ENCODE results near the gene RPS27. TPM values are rescaled to one million over a fixed set of nuclear protein-coding genes. Genes with fewer than 3 reads are reported as not detected.

RPS27 gene
- total and polyA plus RNA-seq, 2 donors (not counting 1 experiment from before 2014, with no cell fraction given): 4,812 to 15,978 TPM

- Mint-ChIP-seq H3K9me3 (ENCODE audit: insufficient read depth) (no peaks in the 10 kb centered on the region), H3K27ac (no peak overlapping the region), H3K4me1 (peaks cover 63% of the 10 kb centered on the region), H3K4me3 (no peak overlapping the region), H3K27me3 (no peaks in the 10 kb centered on the region)
- ChIA-PET CTCF (no interaction called here), POLR2A (interaction anchor here (1.1 kb wide), 1 partner anchor 11 kb away, joined by 3 read pairs; no protein-coding TSS in a partner anchor)
- Histone ChIP-seq H3K27me3 (replicated peaks in 1 of 4; ENCODE audit: control extremely low read depth in 1 of 4, control insufficient read depth in 3 of 4, insufficient read depth in 4 of 4, low read length in 3 of 4) (no peaks in the 10 kb centered on the region), H3K9me3 (ENCODE audit: control extremely low read depth in 1 of 3, control insufficient read depth in 2 of 3, insufficient read depth in 1 of 3, low read length in 2 of 3) (no peaks in the 10 kb centered on the region), H3K36me3 (replicated peaks in 1 of 2; ENCODE audit: control extremely low read depth in 1 of 2, control insufficient read depth in 1 of 2, extremely low read depth in 1 of 2, insufficient read depth in 2 of 2, low read length in 1 of 2) (peaks cover 2 to 53% of the 10 kb centered on the region in 2 experiments), H4K20me1 (ENCODE audit: control insufficient read depth, insufficient read depth, low read length, poor library complexity, severe bottlenecking) (peaks cover 81% of the 10 kb centered on the region), H3K4me3 (ENCODE audit: control extremely low read depth in 1 of 5, extremely low read depth in 1 of 5, insufficient read depth in 1 of 5, low read depth in 2 of 5, low read length in 4 of 5) (no peak overlapping the region), H3K79me2 (ENCODE audit: control insufficient read depth, insufficient read depth, low read length) (peaks cover 84% of the 10 kb centered on the region), H2AFZ (ENCODE audit: insufficient read depth, low read depth, low read length, poor library complexity, severe bottlenecking) (no peak overlapping the region), H3K27ac (ENCODE audit: low read length in 2 of 2) (no peak overlapping the region), H3K4me2 (replicated peaks; ENCODE audit: low read depth, low read length, poor library complexity, severe bottlenecking) (no peak overlapping the region), H3K9ac (ENCODE audit: low read length) (no peak overlapping the region), H3K4me1 (ENCODE audit: control insufficient read depth in 2 of 2, insufficient read depth in 2 of 2, low read length in 2 of 2) (peaks cover 36 to 39% of the 10 kb centered on the region in 2 donors)
- TF ChIP-seq EZH2 (IDR thresholded peaks at IDR 0.05; ENCODE audit: borderline replicate concordance, insufficient read depth, low read depth, low read length, poor library complexity, severe bottlenecking) (no peak), CTCF (IDR thresholded peaks at IDR 0.05) (no peak)
- DNase-seq (no peak), ATAC-seq (ENCODE audit: low read depth) (no peak)
- intact Hi-C loops (cut with micrococcal nuclease): loop anchor here (5.0 kb wide), 1 partner anchor 317 kb away; the partner anchor contains the start of gene HAX1
- WGBS (ENCODE audit: insufficient coverage): 96% methylated on average over 8 of the region's 10 CpGs
These were observed 35.7 kb upstream of the RPS27 start for GRCh38 chr1:153954826-153955225.

GRCh38 chr1:153956997-153957715 lies 33.4 kb upstream of the RPS27 start:
- peaks cover 35 to 37% of the 10 kb centered on the region in 2 donors for H3K4me1 ChIP-seq (ENCODE audit: control insufficient read depth in 2 of 2, insufficient read depth in 2 of 2, low read length in 2 of 2)
- CTCF ChIA-PET: interaction anchor here (0.6 to 5.6 kb wide), 6 partner anchors 10 to 319 kb away, joined by 3 to 47 read pairs (median 6); partner anchors contain the start of genes CREB3L4, DENND4B and RAB13

More at GRCh38 chr1:153956997-153957715, 33.4 kb upstream of the RPS27 start:
- Histone ChIP-seq H3K9me3 (ENCODE audit: control extremely low read depth in 1 of 3, control insufficient read depth in 2 of 3, insufficient read depth in 1 of 3, low read length in 2 of 3) (no peaks in the 10 kb centered on the region), H3K9ac (ENCODE audit: low read length) (peak overlapping the region; percentile 99), H3K27ac (ENCODE audit: low read length in 2 of 2) (peak overlapping the region; percentile 87 to 97), H2AFZ (ENCODE audit: insufficient read depth, low read depth, low read length, poor library complexity, severe bottlenecking) (peak overlapping the region; percentile 78), H3K4me2 (replicated peaks; ENCODE audit: low read depth, low read length, poor library complexity, severe bottlenecking) (peak overlapping the region; percentile 86), H3K4me3 (ENCODE audit: control extremely low read depth in 1 of 5, extremely low read depth in 1 of 5, insufficient read depth in 1 of 5, low read depth in 2 of 5, low read length in 4 of 5) (peak overlapping the region; percentile 79 to 98 (median 92)), H3K27me3 (replicated peaks in 1 of 4; ENCODE audit: control extremely low read depth in 1 of 4, control insufficient read depth in 3 of 4, insufficient read depth in 4 of 4, low read length in 3 of 4) (no peaks in the 10 kb centered on the region), H4K20me1 (ENCODE audit: control insufficient read depth, insufficient read depth, low read length, poor library complexity, severe bottlenecking) (peaks cover 62% of the 10 kb centered on the region), H3K36me3 (replicated peaks in 1 of 2; ENCODE audit: control extremely low read depth in 1 of 2, control insufficient read depth in 1 of 2, extremely low read depth in 1 of 2, insufficient read depth in 2 of 2, low read length in 1 of 2) (peaks cover 0 to 40% of the 10 kb centered on the region in 2 experiments), H3K79me2 (ENCODE audit: control insufficient read depth, insufficient read depth, low read length) (peaks cover 70% of the 10 kb centered on the region)
- intact Hi-C loops (cut with micrococcal nuclease): loop anchor here (5.0 kb wide), 1 partner anchor 315 kb away; the partner anchor contains the start of gene HAX1
- peaks cover 61% of the 10 kb centered on the region for H3K4me1 Mint-ChIP-seq
- POLR2A ChIA-PET: interaction anchor here (0.6 to 9.2 kb wide), 8 partner anchors 10 to 423 kb away, joined by 3 to 115 read pairs (median 6); partner anchors contain the start of genes CREB3L4, DENND4B, GATAD2B and JTB
- TF ChIP-seq EZH2 (IDR thresholded peaks at IDR 0.05; ENCODE audit: borderline replicate concordance, insufficient read depth, low read depth, low read length, poor library complexity, severe bottlenecking) (no peak), CTCF (IDR thresholded peaks at IDR 0.05) (no peak)
- H3K27me3 Mint-ChIP-seq: no peaks in the 10 kb centered on the region
- WGBS (ENCODE audit: insufficient coverage): 20% methylated on average over 4 of the region's 6 CpGs
- DNase-seq (no peak), ATAC-seq (ENCODE audit: low read depth) (no peak)
- no peaks in the 10 kb centered on the region for H3K9me3 Mint-ChIP-seq (ENCODE audit: insufficient read depth)
- peak overlapping the region; percentile 97 for H3K27ac Mint-ChIP-seq
- H3K4me3 Mint-ChIP-seq: peak overlapping the region; percentile 100
